Stimulated activated CD8-positive, alpha-beta memory T cell treated with anti-CD3 and anti-CD28 coated beads, Interleukin-7, amount 100 ng/mL, for 48 hours (primary cell): ENCODE measurements around the gene P3H1.
"Not testable (repeated sequence)": the region's sequence is repeated elsewhere in the genome, so short reads cannot be mapped to it uniquely, and the experiment has no call there.

Experiments used
- DNase-seq, 2 donors: peaks; one replicate each; pipeline ENCODE4 v3.0.0-alpha.2; 2020; ENCODE audit warnings: low read depth in 1 of 2; ENCODE audit errors: extremely low read depth in 1 of 2

Gene P3H1

GRCh38 chr1:42773420-42773819 lies 6.6 kb upstream of the P3H1 start:
- no peak for DNase-seq

GRCh38 chr1:42769811-42770210 lies 3.0 kb upstream of the P3H1 start:
- no peak for DNase-seq

GRCh38 chr1:42768172-42768571 lies 1.3 kb upstream of the P3H1 start:
- DNase-seq: no peak

- no peak for DNase-seq
Measured at GRCh38 chr1:42767510-42768000, 727 bp upstream of the P3H1 start.

GRCh38 chr1:42765832-42766740 lies 742 bp downstream of the P3H1 start:
- no peak for DNase-seq

- DNase-seq: no peak
Measured at GRCh38 chr1:42765269-42765668, 1.6 kb downstream of the P3H1 start.

GRCh38 chr1:42762269-42762668 lies 4.6 kb downstream of the P3H1 start:
- no peak for DNase-seq

GRCh38 chr1:42761567-42761966 lies 5.3 kb downstream of the P3H1 start:
- DNase-seq: no peak

GRCh38 chr1:42759114-42759513 lies 7.7 kb downstream of the P3H1 start:
- no peak for DNase-seq

- DNase-seq: no peak
Measured at GRCh38 chr1:42758641-42759040, 8.2 kb downstream of the P3H1 start.

- no peak for DNase-seq
Measured at GRCh38 chr1:42757892-42758275, 8.9 kb downstream of the P3H1 start.

- no peak for DNase-seq
Measured at GRCh38 chr1:42756956-42757891, 9.6 kb downstream of the P3H1 start.

GRCh38 chr1:42753070-42753469 lies 13.8 kb downstream of the P3H1 start:
- no peak for DNase-seq

- no peak for DNase-seq
Measured at GRCh38 chr1:42752284-42752683, 14.5 kb downstream of the P3H1 start.

GRCh38 chr1:42751511-42752070 lies 15.2 kb downstream of the P3H1 start:
- not testable (repeated sequence) for DNase-seq

GRCh38 chr1:42750041-42750440 lies 16.8 kb downstream of the P3H1 start:
- no peak for DNase-seq

GRCh38 chr1:42748461-42749410 lies 18.1 kb downstream of the P3H1 start:
- DNase-seq: no peak

- no peak for DNase-seq
Measured at GRCh38 chr1:42748021-42748420, 18.8 kb downstream of the P3H1 start.

GRCh38 chr1:42747125-42747524 lies 19.7 kb downstream of the P3H1 start:
- no peak for DNase-seq
